Suprapubic skin (tissue), 4 donors: ENCODE data around the gene KIAA1217.

Experiments used
- EP300 ChIP-seq: sonication (generic); formaldehyde crosslinking; IDR thresholded peaks from one replicate; pipeline ENCODE4 v1.6.1; 2017; ENCODE audit warnings: antibody characterized with exemption
- POLR2A ChIP-seq, 2 donors: fragments of 450-650 bp; IDR thresholded peaks; one replicate each; pipeline ENCODE4 v1.6.1; 2017; ENCODE audit warnings: antibody characterized with exemption in 2 of 2, mild to moderate bottlenecking in 2 of 2, moderate library complexity in 2 of 2
- POLR2AphosphoS5 ChIP-seq, 3 donors: sonication (generic); formaldehyde crosslinking; IDR thresholded peaks; one replicate each; pipeline ENCODE4 v1.6.1; 2017; ENCODE audit warnings: antibody characterized with exemption in 3 of 3
- TF ChIP-seq, protein P1 (sequence below), 2 donors: fragments of 200-600 bp in 1 of 2; fragments of 450-650 bp in 1 of 2; sonication (generic) in 1 of 2; IDR thresholded peaks; one replicate each; pipeline ENCODE4 v1.5.1; 2016 to 2019; ENCODE audit warnings: antibody characterized with exemption in 2 of 2, mild to moderate bottlenecking in 1 of 2, moderate library complexity in 1 of 2

DNA sequence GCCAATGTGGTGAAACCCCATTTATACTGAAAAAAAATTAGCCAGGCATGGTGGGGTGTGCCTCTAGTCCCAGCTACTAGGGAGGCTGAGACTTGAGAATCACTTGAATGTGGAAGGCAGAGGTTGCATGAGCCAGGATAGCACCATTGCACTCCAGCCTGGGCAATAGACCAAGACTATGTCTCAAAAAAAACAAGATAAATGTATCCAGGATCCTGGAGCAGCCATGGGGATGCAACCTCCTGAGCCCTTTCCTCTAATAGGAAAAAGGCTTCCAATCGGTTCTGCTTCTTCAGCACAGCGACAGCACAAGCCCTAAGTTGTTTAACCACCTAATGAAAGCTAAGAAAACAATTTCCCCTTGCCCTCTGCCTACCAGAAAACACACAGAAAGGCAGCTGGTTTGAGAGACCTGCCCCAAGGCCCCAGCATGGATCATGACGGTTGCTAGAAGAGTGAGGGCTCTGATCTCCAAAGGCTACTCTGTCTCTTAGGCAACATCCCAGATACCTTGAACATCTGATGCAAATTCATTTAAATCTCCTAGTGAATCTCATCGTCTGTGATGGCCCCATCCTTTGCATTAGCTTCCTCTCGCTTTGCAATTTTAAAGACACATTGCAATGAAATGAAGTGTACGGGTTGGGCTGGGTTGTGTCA, 294.0 kb downstream of the KIAA1217 start:
- TF ChIP-seq, protein P1, sequence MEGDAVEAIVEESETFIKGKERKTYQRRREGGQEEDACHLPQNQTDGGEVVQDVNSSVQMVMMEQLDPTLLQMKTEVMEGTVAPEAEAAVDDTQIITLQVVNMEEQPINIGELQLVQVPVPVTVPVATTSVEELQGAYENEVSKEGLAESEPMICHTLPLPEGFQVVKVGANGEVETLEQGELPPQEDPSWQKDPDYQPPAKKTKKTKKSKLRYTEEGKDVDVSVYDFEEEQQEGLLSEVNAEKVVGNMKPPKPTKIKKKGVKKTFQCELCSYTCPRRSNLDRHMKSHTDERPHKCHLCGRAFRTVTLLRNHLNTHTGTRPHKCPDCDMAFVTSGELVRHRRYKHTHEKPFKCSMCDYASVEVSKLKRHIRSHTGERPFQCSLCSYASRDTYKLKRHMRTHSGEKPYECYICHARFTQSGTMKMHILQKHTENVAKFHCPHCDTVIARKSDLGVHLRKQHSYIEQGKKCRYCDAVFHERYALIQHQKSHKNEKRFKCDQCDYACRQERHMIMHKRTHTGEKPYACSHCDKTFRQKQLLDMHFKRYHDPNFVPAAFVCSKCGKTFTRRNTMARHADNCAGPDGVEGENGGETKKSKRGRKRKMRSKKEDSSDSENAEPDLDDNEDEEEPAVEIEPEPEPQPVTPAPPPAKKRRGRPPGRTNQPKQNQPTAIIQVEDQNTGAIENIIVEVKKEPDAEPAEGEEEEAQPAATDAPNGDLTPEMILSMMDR (IDR thresholded peaks at IDR 0.05): no peak
- TF ChIP-seq POLR2A (IDR thresholded peaks at IDR 0.05): no peak
- TF ChIP-seq EP300: no peak
- no peak for TF ChIP-seq POLR2AphosphoS5 (IDR thresholded peaks at IDR 0.05)
